IPS-15b (cell line): Measurements from ENCODE around the gene BMPR1A.
A peak's percentile ranks its signal among the peaks of the same experiment; 100 is the strongest.

Experiments
- H3K27me3 ChIP-seq: one replicate; pipeline ENCODE4 v1.6.1; 2013; ENCODE audit warnings: low read length; ENCODE audit not compliant: control insufficient read depth, insufficient read depth
- H3K36me3 ChIP-seq: one replicate; pipeline ENCODE4 v1.6.1; 2013; ENCODE audit warnings: low read length; ENCODE audit not compliant: control insufficient read depth, insufficient read depth
- H3K4me1 ChIP-seq: one replicate; pipeline ENCODE4 v1.6.1; 2013; ENCODE audit warnings: mild to moderate bottlenecking, low read length; ENCODE audit not compliant: control insufficient read depth, insufficient read depth
- H3K4me3 ChIP-seq: one replicate; pipeline ENCODE4 v1.5.1; 2013; ENCODE audit warnings: low read depth, low read length
- H3K9ac ChIP-seq: one replicate; pipeline ENCODE4 v1.6.1; 2013; ENCODE audit warnings: low read depth, mild to moderate bottlenecking, low read length
- H3K9me3 ChIP-seq: one replicate; pipeline ENCODE4 v1.6.1; 2013; ENCODE audit warnings: mild to moderate bottlenecking, low read length; ENCODE audit not compliant: control insufficient read depth, insufficient read depth

Gene BMPR1A

DNA sequence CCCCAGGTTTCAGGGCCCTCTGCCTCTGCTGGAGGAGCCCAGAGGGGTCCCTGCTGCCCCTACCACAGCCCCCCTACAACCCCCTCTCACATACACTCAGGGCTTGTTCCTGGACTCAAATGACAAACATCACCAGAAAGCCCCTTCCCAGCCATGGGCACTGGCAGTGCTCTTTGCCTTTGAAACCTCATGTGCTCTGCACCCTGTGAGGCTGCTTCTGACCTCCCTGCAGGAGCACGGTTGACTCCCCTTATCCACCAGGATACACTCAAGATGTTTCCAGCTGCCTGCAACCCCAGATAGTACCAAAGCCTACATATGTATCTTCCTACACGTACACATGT lies 208.4 kb downstream of the BMPR1A start:
- H3K9me3 ChIP-seq, result no peaks in the 10 kb centered on the region
- H3K9ac ChIP-seq, result no peak overlapping the region
- H3K4me1 ChIP-seq, result peaks cover 14% of the 10 kb centered on the region
- no peaks in the 10 kb centered on the region for H3K36me3 ChIP-seq
- no peak overlapping the region for H3K4me3 ChIP-seq
- H3K27me3 ChIP-seq, result no peaks in the 10 kb centered on the region

DNA sequence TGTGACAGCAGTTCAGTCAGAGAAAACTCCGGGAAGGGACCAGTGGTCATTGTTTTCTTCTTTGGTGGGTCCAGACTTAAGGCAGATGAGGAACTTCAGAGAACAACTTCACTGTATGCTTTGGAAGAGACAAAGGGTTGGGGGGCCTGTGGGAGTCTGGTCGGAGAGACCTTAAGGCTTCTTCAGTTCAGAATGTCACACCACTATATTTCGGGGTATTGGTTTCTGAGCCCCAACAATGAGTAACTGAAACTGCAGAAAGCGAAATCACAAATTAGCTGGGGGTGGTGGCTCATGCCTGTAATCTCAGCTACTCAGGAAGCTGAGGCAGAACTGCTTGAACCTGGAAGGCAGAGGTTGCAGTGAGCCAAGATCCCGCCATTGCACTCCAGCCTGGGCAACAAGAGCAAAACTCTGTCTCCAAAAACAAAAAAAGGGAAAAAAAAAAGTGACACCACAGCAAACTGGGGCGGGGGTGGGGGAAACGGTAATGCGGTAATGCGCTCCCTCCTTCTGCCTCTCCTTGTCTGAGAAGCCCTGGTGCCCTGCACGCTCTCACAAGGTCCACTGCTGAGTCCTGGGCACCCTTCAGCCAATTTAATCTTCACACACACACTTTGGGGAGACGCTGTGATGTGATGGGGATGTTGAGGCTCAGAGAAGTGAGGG lies 209.7 kb downstream of the BMPR1A start:
- H3K27me3 ChIP-seq, result no peaks in the 10 kb centered on the region
- H3K4me1 ChIP-seq, result peaks cover 12% of the 10 kb centered on the region
- no peak overlapping the region for H3K4me3 ChIP-seq
- H3K9ac ChIP-seq, result no peak overlapping the region
- H3K9me3 ChIP-seq, result no peaks in the 10 kb centered on the region
- H3K36me3 ChIP-seq, result no peaks in the 10 kb centered on the region

DNA sequence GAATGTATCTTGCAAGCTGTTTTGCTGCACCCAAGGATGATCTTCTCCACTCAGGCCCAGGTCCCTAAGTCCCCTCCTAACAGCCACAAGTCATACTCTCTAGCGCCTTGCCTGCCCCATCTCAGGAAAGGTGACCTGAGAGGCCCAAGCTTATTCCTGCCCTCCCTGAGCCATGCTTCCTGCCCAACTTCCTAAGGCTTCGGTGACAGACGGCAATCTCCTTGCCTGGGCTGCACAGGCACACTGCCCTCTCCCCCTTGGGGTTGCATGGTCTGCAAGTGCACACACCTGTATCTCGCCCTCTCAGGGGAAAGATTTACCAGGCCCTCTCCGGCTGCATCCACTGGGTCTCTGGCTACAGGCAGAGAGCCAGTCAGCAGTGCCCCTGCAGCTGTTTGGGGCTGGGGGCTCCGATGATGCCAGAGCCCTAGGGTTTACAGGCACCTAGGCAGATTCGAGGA lies 211.1 kb downstream of the BMPR1A start:
- Histone ChIP-seq H3K4me1 (peaks cover 12% of the 10 kb centered on the region), H3K27me3 (peaks cover 6% of the 10 kb centered on the region), H3K36me3 (no peaks in the 10 kb centered on the region), H3K9ac (peak overlapping the region; percentile 37), H3K4me3 (no peak overlapping the region), H3K9me3 (no peaks in the 10 kb centered on the region)

DNA sequence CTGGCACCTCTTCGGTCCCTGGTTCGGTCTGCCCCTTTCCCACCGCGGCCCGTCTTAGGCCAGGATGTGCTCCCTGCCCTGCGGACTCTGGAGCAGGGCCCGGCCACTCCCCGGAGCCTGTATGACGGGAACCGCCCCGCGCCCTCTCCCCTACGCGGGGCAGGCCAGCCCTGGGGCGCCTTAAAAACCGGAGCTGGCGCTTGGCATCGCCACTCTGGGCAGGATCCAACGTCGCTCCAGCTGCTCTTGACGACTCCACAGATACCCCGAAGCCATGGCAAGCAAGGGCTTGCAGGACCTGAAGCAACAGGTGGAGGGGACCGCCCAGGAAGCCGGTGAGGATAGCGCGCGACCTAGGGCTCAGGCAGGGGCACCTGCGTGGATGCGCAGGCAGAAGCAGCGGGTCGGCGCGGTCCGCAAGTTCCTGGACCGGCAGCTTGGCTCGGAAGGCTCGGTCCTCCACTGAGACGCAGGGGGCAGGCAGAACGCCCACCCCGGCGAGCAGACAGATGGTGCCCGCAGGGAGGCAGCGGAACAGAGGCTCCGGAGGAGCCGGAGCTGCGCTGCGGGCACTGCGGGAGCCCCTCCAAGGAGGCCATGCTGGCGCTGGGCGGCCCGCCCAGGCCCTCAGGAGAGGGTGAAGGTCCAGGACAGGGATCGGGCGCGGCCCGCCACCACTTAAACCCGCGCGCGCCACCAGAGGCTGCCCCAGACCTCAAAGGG lies 212.0 kb downstream of the BMPR1A start, which contains the start of gene ADIRF:
TSS of gene ADIRF (plus strand) at position 212 of the 723 bp plus-strand sequence. CDS start at position 275, 63 bp downstream.
- H3K4me1 ChIP-seq, result peaks cover 13% of the 10 kb centered on the region
- peak within 1 kb of the TSS; percentile 37 for H3K9ac ChIP-seq
- no peaks in the 10 kb centered on the region for H3K36me3 ChIP-seq
- H3K9me3 ChIP-seq, result no peaks in the 10 kb centered on the region
- H3K27me3 ChIP-seq, result peaks cover 15% of the 10 kb centered on the region
- H3K4me3 ChIP-seq, result no peak within 1 kb of the TSS

DNA sequence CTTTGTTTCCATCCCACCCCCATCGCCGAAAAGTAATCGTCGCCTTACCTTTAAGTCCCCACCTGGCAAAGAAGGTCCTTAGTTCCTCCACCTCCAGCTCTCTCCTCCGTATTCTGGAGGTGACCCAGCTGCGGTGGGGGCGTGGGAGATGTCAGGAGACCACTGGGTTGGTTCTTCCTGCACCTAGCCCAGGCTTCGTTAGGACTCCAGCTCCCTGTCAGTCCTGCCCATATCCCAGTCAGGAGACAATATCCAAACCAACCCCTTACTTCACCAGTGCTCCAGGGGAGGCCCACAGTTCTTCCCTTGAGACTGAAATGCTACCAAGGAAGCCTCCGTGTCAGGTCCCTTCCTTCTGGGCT lies 212.6 kb downstream of the BMPR1A start:
- Histone ChIP-seq H3K4me1 (peaks cover 14% of the 10 kb centered on the region), H3K27me3 (peaks cover 15% of the 10 kb centered on the region), H3K9ac (no peak overlapping the region), H3K9me3 (no peaks in the 10 kb centered on the region), H3K36me3 (no peaks in the 10 kb centered on the region), H3K4me3 (no peak overlapping the region)

DNA sequence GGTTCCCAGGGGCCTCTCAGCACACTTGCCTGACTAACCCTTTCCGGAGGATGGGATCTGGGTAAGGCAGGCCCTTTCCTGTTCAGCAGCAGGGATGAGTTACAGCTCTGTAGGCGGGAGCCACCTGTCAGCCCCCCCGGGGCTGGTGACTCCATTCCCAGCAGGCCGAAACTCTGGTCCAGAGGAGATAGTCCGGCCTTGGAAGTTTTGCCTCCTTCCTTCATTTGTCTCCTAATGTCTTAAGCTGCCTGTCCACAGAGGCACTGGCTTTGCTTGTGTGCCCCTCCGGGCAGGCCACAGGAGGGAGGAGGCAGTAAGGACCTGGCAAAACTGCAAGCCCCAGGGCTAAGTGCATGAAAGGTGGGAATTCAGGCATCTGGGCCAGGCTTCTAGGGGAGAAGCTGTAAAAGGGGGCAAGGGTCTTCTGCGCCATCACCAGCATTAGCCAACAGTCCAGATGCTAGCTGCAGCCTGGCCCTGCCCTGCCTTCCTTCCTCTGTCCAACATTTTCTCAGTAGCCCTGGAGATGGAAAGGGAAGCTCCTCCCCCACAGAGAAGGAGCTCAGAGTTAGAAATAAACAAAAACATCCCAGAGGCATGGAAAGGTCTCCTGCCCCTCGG lies 213.1 kb downstream of the BMPR1A start:
- no peaks in the 10 kb centered on the region for H3K36me3 ChIP-seq
- peaks cover 17% of the 10 kb centered on the region for H3K27me3 ChIP-seq
- H3K4me1 ChIP-seq, result peaks cover 14% of the 10 kb centered on the region
- no peak overlapping the region for H3K4me3 ChIP-seq
- no peaks in the 10 kb centered on the region for H3K9me3 ChIP-seq
- H3K9ac ChIP-seq, result no peak overlapping the region

DNA sequence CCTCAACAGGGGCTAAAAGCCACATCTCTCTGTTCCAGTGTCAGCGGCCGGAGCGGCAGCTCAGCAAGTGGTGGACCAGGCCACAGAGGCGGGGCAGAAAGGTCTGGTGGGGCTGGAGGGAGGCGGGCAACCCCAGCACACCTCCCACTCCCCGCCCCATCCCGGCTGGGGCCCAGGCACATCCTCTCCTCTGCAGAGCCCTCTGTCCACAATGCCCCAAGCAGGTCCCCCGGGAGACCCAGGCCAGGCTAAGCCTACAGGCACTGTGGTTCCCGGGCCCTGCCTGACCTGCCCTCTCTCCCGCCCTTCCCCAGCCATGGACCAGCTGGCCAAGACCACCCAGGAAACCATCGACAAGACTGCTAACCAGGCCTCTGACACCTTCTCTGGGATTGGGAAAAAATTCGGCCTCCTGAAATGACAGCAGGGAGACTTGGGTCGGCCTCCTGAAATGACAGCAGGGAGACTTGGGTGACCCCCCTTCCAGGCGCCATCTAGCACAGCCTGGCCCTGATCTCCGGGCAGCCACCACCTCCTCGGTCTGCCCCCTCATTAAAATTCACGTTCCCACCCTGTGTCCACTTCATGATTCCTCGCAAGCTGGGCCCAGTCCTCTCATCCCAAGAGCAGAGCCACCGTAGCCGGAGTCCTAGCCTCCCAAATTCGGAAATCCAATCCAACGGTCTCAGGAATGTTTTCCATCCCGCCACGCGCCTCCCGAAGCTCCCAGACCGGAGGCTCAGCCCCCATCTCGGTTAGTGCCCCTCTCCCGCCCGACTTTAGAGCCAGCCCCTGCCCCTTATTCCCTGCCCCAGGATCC lies 214.0 kb downstream of the BMPR1A start:
- no peaks in the 10 kb centered on the region for H3K9me3 ChIP-seq
- H3K27me3 ChIP-seq, result peaks cover 17% of the 10 kb centered on the region
- peaks cover 14% of the 10 kb centered on the region for H3K4me1 ChIP-seq
- no peaks in the 10 kb centered on the region for H3K36me3 ChIP-seq
- H3K9ac ChIP-seq, result peak overlapping the region; percentile 73
- H3K4me3 ChIP-seq, result peak overlapping the region; percentile 62

DNA sequence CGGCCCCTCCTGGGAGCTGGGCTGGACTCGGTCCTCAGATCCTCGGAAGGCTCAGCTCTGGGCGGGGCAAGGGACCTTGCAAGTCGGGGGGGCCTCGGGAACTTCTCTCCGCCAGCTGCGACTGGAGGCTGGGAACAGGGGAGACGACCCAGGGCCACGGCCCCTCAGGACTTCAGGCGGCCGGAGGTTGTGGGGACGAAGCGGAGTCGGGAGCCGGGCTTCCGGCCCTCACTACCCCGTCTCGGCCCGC lies 214.5 kb downstream of the BMPR1A start:
- peaks cover 14% of the 10 kb centered on the region for H3K4me1 ChIP-seq
- H3K4me3 ChIP-seq, result peak overlapping the region; percentile 62
- H3K9ac ChIP-seq, result peak overlapping the region; percentile 73
- H3K36me3 ChIP-seq, result no peaks in the 10 kb centered on the region
- peaks cover 17% of the 10 kb centered on the region for H3K27me3 ChIP-seq
- no peaks in the 10 kb centered on the region for H3K9me3 ChIP-seq

DNA sequence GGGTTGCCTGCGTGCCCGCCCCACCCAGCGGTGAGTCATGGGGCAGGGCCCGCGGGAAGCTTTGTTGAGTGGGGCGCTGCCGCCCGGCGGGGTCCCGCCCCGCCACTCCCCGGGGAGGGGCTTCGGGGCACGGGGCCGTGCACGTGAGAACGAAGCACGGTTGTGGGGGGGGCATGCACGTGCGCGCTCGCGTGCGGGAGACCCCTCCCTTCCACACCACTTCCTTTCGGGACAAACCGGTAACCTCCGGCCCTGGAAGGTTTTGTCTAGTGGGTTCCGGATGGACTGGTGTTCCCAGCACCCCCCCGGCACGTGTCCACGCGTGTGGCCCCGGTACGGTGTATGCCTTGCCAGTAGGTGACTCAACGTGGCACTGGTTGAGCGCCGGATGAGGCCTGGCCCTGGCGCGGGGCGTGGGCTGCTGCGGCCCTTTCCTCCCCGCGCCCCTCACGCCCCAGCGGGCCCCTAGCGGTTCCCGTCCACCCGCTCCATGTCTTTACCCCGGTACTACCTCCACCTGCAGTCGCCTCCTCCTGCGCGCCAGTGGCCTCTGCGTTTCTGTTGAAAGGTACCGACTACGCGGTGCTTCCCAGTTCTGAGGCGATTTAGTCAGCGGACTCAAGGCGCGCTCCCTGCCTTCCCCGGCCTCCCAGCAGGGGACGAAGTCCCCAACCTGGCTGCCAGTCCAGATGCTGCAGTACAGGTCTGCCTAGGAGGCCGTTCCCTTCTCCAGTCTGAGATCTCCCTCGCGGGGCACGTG lies 215.0 kb downstream of the BMPR1A start:
- Histone ChIP-seq H3K4me1 (peaks cover 12% of the 10 kb centered on the region), H3K9me3 (no peaks in the 10 kb centered on the region), H3K9ac (peak overlapping the region; percentile 73)

DNA sequence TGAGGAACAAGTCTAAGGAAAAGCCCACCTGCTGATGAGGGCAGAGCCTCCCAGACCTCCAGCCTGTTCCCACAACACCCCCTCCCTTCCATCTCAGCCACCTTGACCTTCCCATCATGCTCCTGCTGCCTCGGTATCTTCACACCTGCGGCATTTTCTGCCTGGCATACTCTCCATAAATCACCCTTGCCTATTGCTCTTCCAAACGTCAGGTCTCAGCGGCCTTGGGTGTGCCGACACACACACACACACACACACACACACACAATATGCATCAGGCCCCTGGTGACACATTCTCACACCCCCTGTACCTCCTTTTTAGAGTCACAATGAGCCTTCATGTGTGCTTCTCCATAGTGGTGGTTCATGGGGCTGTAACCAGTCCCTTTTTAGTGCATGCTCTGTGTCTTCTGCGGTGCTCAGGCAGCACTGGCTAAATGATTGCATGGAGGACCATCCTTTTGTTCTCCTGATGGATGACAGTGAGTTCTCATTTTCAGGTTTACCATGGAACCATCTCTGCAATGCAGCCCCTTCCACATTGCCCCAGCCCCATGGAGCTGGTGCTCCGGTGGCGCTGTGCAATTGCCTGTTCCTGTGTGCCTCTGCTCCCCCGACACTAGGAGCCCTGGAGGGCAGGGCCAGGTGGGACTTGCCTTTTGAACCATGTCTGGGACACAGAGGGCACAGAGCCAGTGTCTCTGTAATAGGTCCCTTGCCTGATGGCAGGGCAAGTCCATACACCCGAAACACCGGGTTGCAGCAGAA lies 216.4 kb downstream of the BMPR1A start:
- Histone ChIP-seq H3K4me1 (peaks cover 7% of the 10 kb centered on the region), H3K9me3 (no peaks in the 10 kb centered on the region), H3K9ac (no peak overlapping the region), H3K4me3 (no peak overlapping the region), H3K27me3 (peaks cover 17% of the 10 kb centered on the region), H3K36me3 (no peaks in the 10 kb centered on the region)

More for the DNA sequence above, 215.0 kb downstream of the BMPR1A start:
- peaks cover 17% of the 10 kb centered on the region for H3K27me3 ChIP-seq
- H3K4me3 ChIP-seq, result peak overlapping the region; percentile 62
- H3K36me3 ChIP-seq, result no peaks in the 10 kb centered on the region
